ENCODE measurements around the gene CLCA2. TPM values are rescaled to one million over a fixed set of nuclear protein-coding genes. Genes with fewer than 3 reads are reported as not detected.
A peak's percentile ranks its signal among the peaks of the same experiment; 100 is the strongest.

CLCA2 gene
- total and polyA plus RNA-seq, 2 donors (not counting 1 experiment from before 2014, with no cell fraction given): 1.2 to 3.5 TPM

GRCh38 chr1:86477682-86478081 is 53.7 kb downstream of the CLCA2 start:
- Histone ChIP-seq H3K27me3 (ENCODE audit: control insufficient read depth, insufficient read depth, low read length) (no peaks in the 10 kb centered on the region), H2AFZ (ENCODE audit: low read length) (no peak overlapping the region), H3K4me2 (ENCODE audit: extremely low read depth, insufficient read depth, low read length) (no peak overlapping the region), H3K9me3 (ENCODE audit: control insufficient read depth, insufficient read depth, low read depth, low read length) (no peaks in the 10 kb centered on the region), H3K79me2 (ENCODE audit: control insufficient read depth, insufficient read depth, low read length) (no peaks in the 10 kb centered on the region), H4K20me1 (ENCODE audit: control insufficient read depth, extremely low read depth, insufficient read depth, low read length) (no peaks in the 10 kb centered on the region), H3K4me1 (ENCODE audit: control insufficient read depth, extremely low read depth, insufficient read depth, low read length) (no peaks in the 10 kb centered on the region), H3K4me3 (replicated peaks in 1 of 4; ENCODE audit: control extremely low read depth in 1 of 4, insufficient read depth in 1 of 4, low read depth in 3 of 4, low read length in 4 of 4) (no peak overlapping the region), H3K36me3 (ENCODE audit: control insufficient read depth, insufficient read depth, low read length) (no peaks in the 10 kb centered on the region), H3K9ac (ENCODE audit: insufficient read depth, low read length) (no peak overlapping the region), H3K27ac (ENCODE audit: insufficient read depth, low read length) (no peak overlapping the region)
- DNase-seq (ENCODE audit: low read depth in 2 of 2): no peak
- no peak for TF ChIP-seq CTCF (conservative IDR thresholded peaks at IDR 0.05 in 1 of 2, IDR thresholded peaks at IDR 0.05 in 1 of 2; ENCODE audit: low read depth in 1 of 2, low read length in 2 of 2)
- no peak for TF ChIP-seq EZH2 (IDR thresholded peaks at IDR 0.05; ENCODE audit: low read length, missing control alignments)

GRCh38 chr1:86478416-86479156 is 54.6 kb downstream of the CLCA2 start:
- H3K4me1 ChIP-seq (ENCODE audit: control insufficient read depth, extremely low read depth, insufficient read depth, low read length): no peaks in the 10 kb centered on the region
- no peak overlapping the region for H3K4me2 ChIP-seq (ENCODE audit: extremely low read depth, insufficient read depth, low read length)
- no peak overlapping the region for H3K4me3 ChIP-seq (replicated peaks in 1 of 4; ENCODE audit: control extremely low read depth in 1 of 4, insufficient read depth in 1 of 4, low read depth in 3 of 4, low read length in 4 of 4)
- no peaks in the 10 kb centered on the region for H3K36me3 ChIP-seq (ENCODE audit: control insufficient read depth, insufficient read depth, low read length)
- H3K9ac ChIP-seq (ENCODE audit: insufficient read depth, low read length): no peak overlapping the region
- no peaks in the 10 kb centered on the region for H3K79me2 ChIP-seq (ENCODE audit: control insufficient read depth, insufficient read depth, low read length)
- TF ChIP-seq CTCF (conservative IDR thresholded peaks at IDR 0.05 in 1 of 2, IDR thresholded peaks at IDR 0.05 in 1 of 2; ENCODE audit: low read depth in 1 of 2, low read length in 2 of 2): no peak
- TF ChIP-seq EZH2 (IDR thresholded peaks at IDR 0.05; ENCODE audit: low read length, missing control alignments): no peak
- H3K27ac ChIP-seq (ENCODE audit: insufficient read depth, low read length): no peak overlapping the region
- H3K27me3 ChIP-seq (ENCODE audit: control insufficient read depth, insufficient read depth, low read length): no peaks in the 10 kb centered on the region
- no peaks in the 10 kb centered on the region for H3K9me3 ChIP-seq (ENCODE audit: control insufficient read depth, insufficient read depth, low read depth, low read length)
- DNase-seq (ENCODE audit: low read depth in 2 of 2): peak in 1 of 2 donors; percentile 30
- no peaks in the 10 kb centered on the region for H4K20me1 ChIP-seq (ENCODE audit: control insufficient read depth, extremely low read depth, insufficient read depth, low read length)
- no peak overlapping the region for H2AFZ ChIP-seq (ENCODE audit: low read length)

GRCh38 chr1:86481966-86482365 is 58.0 kb downstream of the CLCA2 start:
- Histone ChIP-seq H3K27me3 (ENCODE audit: control insufficient read depth, insufficient read depth, low read length) (no peaks in the 10 kb centered on the region), H3K4me3 (replicated peaks in 1 of 4; ENCODE audit: control extremely low read depth in 1 of 4, insufficient read depth in 1 of 4, low read depth in 3 of 4, low read length in 4 of 4) (no peak overlapping the region), H3K4me2 (ENCODE audit: extremely low read depth, insufficient read depth, low read length) (no peak overlapping the region), H3K36me3 (ENCODE audit: control insufficient read depth, insufficient read depth, low read length) (no peaks in the 10 kb centered on the region), H3K4me1 (ENCODE audit: control insufficient read depth, extremely low read depth, insufficient read depth, low read length) (no peaks in the 10 kb centered on the region), H3K9me3 (ENCODE audit: control insufficient read depth, insufficient read depth, low read depth, low read length) (no peaks in the 10 kb centered on the region), H3K9ac (ENCODE audit: insufficient read depth, low read length) (no peak overlapping the region), H3K79me2 (ENCODE audit: control insufficient read depth, insufficient read depth, low read length) (no peaks in the 10 kb centered on the region), H4K20me1 (ENCODE audit: control insufficient read depth, extremely low read depth, insufficient read depth, low read length) (no peaks in the 10 kb centered on the region), H3K27ac (ENCODE audit: insufficient read depth, low read length) (no peak overlapping the region), H2AFZ (ENCODE audit: low read length) (no peak overlapping the region)
- no peak for TF ChIP-seq EZH2 (IDR thresholded peaks at IDR 0.05; ENCODE audit: low read length, missing control alignments)
- TF ChIP-seq CTCF (conservative IDR thresholded peaks at IDR 0.05 in 1 of 2, IDR thresholded peaks at IDR 0.05 in 1 of 2; ENCODE audit: low read depth in 1 of 2, low read length in 2 of 2): no peak
- no peak for DNase-seq (ENCODE audit: low read depth in 2 of 2)
